ENCODE results near the gene RASGRF1.
"Not testable (repeated sequence)": the region's sequence is repeated elsewhere in the genome, so short reads cannot be mapped to it uniquely, and the experiment has no call there.

RASGRF1 gene

GRCh38 chr15:79035814-79036213, 54.8 kb downstream of the RASGRF1 start:
- DNase-seq = no peak

GRCh38 chr15:79035111-79035601, 55.4 kb downstream of the RASGRF1 start:
- no peak for DNase-seq

- no peak for DNase-seq
Observed at GRCh38 chr15:79034284-79034683, 56.3 kb downstream of the RASGRF1 start.

GRCh38 chr15:79032656-79033055, 57.9 kb downstream of the RASGRF1 start:
- DNase-seq = no peak

GRCh38 chr15:79031821-79032220, 58.8 kb downstream of the RASGRF1 start:
- DNase-seq = no peak

GRCh38 chr15:79031201-79031600, 59.4 kb downstream of the RASGRF1 start:
- DNase-seq = no peak

- no peak for DNase-seq
Observed at GRCh38 chr15:79030470-79030869, 60.1 kb downstream of the RASGRF1 start.

- DNase-seq = no peak
Observed at GRCh38 chr15:79028411-79028964, 62.1 kb downstream of the RASGRF1 start.

- no peak for DNase-seq
Observed at GRCh38 chr15:79027532-79028410, 62.8 kb downstream of the RASGRF1 start.

GRCh38 chr15:79025802-79026201, 64.8 kb downstream of the RASGRF1 start:
- no peak for DNase-seq

GRCh38 chr15:79025201-79025600, 65.4 kb downstream of the RASGRF1 start:
- no peak for DNase-seq

- DNase-seq = not testable (repeated sequence)
Observed at GRCh38 chr15:79024493-79024892, 66.1 kb downstream of the RASGRF1 start.

- no peak for DNase-seq
Observed at GRCh38 chr15:79023918-79024317, 66.7 kb downstream of the RASGRF1 start.

GRCh38 chr15:79023546-79023890, 67.1 kb downstream of the RASGRF1 start:
- no peak for DNase-seq

- DNase-seq = no peak
Observed at GRCh38 chr15:79018960-79019359, 71.6 kb downstream of the RASGRF1 start.

GRCh38 chr15:79017953-79018352, 72.6 kb downstream of the RASGRF1 start:
- no peak for DNase-seq

- no peak for DNase-seq
Observed at GRCh38 chr15:79016527-79017170, 73.9 kb downstream of the RASGRF1 start.

GRCh38 chr15:79015416-79015815, 75.2 kb downstream of the RASGRF1 start:
- DNase-seq = no peak

- no peak for DNase-seq
Observed at GRCh38 chr15:79010278-79010677, 80.3 kb downstream of the RASGRF1 start.

- DNase-seq = no peak
Observed at GRCh38 chr15:79009379-79009778, 81.2 kb downstream of the RASGRF1 start.

GRCh38 chr15:79008659-79009058, 81.9 kb downstream of the RASGRF1 start:
- DNase-seq = no peak

- DNase-seq = no peak
Observed at GRCh38 chr15:79007066-79007465, 83.5 kb downstream of the RASGRF1 start.

GRCh38 chr15:79006071-79006470, 84.5 kb downstream of the RASGRF1 start:
- DNase-seq = no peak

- DNase-seq = no peak
Observed at GRCh38 chr15:79004336-79004735, 86.2 kb downstream of the RASGRF1 start.

Measured in CD4-positive, alpha-beta T cell treated with Interleukin-4 for 4 hours (primary cell).